A673 (cell line): Measurements from ENCODE around the gene MIA2.

Experiments
- EZH2 ChIP-seq: fragments of 200-600 bp; sonication (generic); IDR thresholded peaks from 2 replicates; pipeline ENCODE4 v1.6.1; 2017; ENCODE audit warnings: borderline replicate concordance, low read depth, mild to moderate bottlenecking, mixed read lengths, antibody characterized with exemption, low read length; ENCODE audit not compliant: poor library complexity, severe bottlenecking
- TF ChIP-seq, protein P1 (sequence below): fragments of 300-800, 200-600 bp; sonication (generic); conservative IDR thresholded peaks from 2 replicates; pipeline ENCODE4 v1.5.1; 2017; ENCODE audit warnings: low read depth, mild to moderate bottlenecking, antibody characterized with exemption, low read length, moderate library complexity, mixed read lengths

DNA sequence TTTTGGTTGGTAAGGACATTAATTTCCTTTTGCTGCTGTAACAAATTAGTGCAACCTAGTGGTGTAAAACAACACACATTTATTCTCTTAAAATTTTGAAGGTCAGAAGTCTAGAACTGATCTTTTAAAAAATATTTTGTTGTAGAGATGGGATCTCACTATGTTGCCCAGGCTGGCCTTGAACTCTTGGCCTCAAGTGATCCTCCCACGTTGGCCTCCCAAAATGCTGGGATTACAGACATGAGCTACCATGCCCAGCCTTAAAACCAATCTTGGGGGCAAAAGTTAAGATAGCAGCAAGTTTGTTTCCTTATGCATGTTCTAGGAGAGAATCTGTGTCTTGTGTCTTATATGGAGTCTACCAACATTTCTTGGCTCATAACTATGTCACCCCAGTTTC lies 55.8 kb downstream of the MIA2 start:
- TF ChIP-seq, protein P1, sequence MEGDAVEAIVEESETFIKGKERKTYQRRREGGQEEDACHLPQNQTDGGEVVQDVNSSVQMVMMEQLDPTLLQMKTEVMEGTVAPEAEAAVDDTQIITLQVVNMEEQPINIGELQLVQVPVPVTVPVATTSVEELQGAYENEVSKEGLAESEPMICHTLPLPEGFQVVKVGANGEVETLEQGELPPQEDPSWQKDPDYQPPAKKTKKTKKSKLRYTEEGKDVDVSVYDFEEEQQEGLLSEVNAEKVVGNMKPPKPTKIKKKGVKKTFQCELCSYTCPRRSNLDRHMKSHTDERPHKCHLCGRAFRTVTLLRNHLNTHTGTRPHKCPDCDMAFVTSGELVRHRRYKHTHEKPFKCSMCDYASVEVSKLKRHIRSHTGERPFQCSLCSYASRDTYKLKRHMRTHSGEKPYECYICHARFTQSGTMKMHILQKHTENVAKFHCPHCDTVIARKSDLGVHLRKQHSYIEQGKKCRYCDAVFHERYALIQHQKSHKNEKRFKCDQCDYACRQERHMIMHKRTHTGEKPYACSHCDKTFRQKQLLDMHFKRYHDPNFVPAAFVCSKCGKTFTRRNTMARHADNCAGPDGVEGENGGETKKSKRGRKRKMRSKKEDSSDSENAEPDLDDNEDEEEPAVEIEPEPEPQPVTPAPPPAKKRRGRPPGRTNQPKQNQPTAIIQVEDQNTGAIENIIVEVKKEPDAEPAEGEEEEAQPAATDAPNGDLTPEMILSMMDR, result no peak
- no peak for TF ChIP-seq EZH2
